ENCODE results near the gene S100PBP.
"Not testable (repeated sequence)": the region's sequence is repeated elsewhere in the genome, so short reads cannot be mapped to it uniquely, and the experiment has no call there.

S100PBP gene

DNA sequence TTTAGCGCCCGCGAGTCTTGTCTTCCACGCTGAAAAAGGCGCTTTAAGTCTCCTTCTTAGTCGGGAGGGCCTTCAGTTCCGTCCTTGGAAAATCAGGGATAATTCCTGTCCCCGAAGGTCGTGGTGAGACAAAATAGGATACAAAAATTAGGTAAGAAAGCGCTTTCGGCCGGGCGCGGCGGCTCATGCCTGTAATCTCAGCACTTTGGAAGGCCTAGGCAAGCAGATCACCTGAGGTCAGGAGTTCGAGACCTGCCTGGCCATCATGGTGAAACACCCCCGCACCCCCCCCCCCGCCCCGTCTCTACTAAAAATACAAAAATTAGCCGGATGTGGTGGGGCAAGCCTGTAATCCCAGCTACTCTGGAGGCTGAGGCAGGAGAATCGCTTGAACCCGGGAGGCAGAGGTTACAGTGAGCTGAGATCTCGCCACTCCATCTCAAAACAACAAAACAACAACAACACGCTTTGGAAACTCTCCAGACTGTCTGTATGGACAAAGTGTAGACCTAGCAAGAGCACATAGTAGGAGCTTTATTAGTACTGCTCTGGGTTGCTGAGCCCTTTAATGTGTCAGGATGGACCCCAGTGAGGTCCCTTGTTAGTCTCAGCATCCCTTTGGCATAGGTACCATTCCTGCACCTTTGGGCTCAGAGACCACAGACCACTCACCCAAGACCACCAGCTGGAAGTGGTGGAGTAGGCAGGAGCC is 84.5 kb downstream of the S100PBP start:
- no peak for DNase-seq

DNA sequence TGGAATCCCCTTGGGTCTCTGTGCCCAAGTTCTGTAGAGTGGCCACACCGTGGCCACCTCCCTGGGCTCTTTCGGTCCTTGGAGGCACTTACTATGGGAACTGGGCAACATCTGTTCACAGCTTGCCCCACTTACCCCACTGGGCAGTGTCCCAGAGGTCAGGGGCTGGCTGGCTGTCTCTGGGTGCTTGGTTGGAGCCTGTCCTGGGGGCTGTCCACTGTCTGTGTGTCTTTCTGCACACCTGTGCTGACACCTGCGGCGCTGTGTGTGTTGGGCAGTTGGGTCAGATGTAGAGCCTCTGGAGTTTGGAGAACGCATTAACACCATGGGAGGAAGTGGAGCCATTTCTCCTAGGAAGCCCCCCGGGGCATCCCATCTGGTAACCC is 85.1 kb downstream of the S100PBP start:
- DNase-seq, result no peak

DNA sequence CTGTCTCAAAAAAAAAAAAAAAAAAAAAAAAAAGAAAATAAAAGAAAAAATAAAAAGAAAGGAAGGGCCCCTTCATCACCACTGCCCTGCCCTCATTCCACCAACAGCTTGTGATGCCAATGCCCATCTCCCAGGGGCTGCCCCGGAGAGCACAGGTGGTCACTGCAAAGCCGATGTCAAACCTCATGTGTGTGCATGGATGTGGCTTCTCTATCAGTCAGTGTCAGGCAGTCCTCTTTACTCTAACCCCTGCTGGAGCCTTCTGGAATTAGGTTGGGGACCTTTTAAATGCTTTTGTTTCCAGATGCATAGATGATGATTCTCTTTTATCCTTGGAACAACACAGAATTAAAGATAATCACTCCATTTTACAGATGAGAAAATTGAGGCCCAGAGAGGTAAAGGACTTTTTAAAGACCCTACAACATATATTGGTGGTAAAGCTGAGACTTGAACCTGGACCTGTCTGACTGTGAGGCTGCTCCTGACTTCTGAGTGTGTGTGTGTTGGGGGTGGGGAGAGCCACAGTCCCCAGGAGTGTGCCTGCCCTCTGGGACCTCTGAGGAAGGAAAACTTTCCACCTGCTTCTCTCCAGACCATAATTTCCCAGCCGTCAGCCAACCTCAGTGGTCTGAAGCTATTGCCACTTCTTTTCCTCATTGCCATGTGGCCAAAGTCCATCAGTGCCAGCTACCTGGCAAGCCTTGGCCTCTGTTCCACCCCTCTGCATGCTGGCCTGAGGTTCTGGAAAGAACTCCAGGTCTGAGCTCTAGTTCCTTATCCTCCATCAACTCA is 86.7 kb downstream of the S100PBP start:
- no peak for DNase-seq

DNA sequence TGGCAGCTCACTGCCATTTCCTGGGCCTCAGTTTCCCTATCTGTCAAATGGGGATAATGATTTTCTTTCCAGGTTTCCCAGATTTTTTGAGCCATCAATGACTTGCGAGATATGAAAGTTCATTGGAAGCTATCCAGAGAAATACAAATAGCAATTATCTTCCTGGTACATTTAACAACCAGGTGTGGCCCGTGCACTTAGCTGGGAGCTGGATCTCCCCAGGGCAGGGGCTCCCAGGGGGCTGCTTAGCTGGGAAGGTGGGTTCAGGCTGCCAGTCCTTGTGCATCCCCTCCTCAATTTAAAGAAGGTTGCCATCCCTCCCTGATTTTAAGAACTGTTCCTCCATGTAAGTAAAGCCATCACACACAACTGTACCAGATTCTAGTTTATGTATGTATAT is 87.3 kb downstream of the S100PBP start:
- DNase-seq, result no peak

DNA sequence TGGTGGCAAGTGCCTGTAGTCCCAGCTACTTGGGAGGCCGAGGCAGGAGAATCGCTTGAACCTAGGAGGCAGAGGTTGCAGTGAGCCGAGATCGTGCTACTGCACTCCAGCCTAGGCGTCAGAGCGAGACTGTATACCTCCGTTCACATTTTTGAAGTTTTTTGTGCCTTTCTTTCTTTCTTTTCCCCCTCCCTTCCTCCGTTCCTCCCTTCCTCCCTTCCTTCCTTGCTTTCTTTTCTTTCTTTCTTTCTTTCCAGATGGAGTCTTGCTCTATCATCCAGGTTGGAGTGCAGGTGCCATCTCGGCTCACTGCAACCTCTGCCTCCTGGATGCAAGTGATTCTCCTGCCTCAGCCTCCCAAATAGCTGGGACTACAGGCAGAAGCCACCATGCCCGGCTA is 88.1 kb downstream of the S100PBP start:
- DNase-seq, result not testable (repeated sequence)

DNA sequence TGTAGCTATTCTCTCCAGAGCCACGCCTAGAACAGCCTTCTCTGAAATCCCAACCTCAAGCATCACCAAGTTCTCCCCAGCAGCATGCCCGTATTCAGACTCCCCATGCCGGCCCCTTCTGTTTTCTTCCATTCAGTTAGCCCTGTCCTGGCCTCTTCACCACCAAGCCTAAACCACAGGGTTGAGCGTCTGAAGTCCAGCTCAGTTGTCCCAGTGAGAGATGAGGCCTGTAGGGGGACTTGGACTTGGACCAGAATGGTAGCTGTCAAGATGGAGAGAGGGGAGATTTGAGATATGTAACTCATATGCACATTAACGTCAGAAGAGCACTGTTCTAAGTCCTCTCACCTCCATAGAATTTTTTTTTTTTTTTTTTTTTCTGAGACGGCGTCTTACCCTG is 89.2 kb downstream of the S100PBP start:
- no peak for DNase-seq

DNA sequence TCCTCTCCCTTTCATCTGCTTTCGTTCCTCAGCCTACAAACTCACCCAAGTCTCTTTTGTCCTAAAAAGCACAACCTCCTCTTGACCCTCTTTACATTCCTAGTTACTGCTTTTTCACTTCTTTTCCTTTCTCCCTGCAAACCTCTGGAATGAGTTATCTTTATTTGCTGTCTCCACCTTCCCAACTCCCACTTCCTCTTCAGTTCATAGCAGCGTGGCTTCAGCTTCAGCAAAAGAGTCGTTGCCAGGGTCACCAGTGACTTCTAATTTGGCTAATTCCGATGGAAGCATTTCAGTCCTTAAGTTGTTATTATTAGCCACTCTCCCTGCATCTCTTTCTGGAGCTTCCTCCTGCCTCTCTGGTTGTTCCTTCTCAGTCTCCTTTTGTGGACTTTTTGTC is 90.0 kb downstream of the S100PBP start:
- no peak for DNase-seq

Data from stimulated activated CD4-positive, alpha-beta T cell treated with anti-CD3 and anti-CD28 coated beads, Interleukin-4, amount 100 ng/mL, for 1 hour (primary cell).